ENCODE measurements around the gene SRPK2. TPM values are rescaled to one million over a fixed set of nuclear protein-coding genes. Genes with fewer than 3 reads are reported as not detected.

The SRPK2 gene
- total RNA-seq, 4 donors from 2014 or later = 41.0 to 87.1 (median 67.1) TPM

- TF ChIP-seq POLR2A (IDR thresholded peaks at IDR 0.05) (no peak), CTCF (IDR thresholded peaks at IDR 0.05) (no peak)
- no peak overlapping the region for H3K4me3 ChIP-seq (ENCODE audit: low read depth, poor library complexity, severe bottlenecking)
- DNase-seq (ENCODE audit: low spot score in 2 of 2) = no peak
- intact Hi-C loops (cut with DNase I; ENCODE audit: low total_unique reads) = no loop called here
- 92 to 97% methylated on average over 18 of the region's 18 CpGs for WGBS, 2 donors
These were observed 13.7 kb upstream of the SRPK2 start for GRCh38 chr7:105402221-105403095.

GRCh38 chr7:105399043-105399725 lies 10.5 kb upstream of the SRPK2 start:
- TF ChIP-seq POLR2A (IDR thresholded peaks at IDR 0.05) = no peak
- no peak for TF ChIP-seq CTCF (IDR thresholded peaks at IDR 0.05)
- H3K4me3 ChIP-seq (ENCODE audit: low read depth, poor library complexity, severe bottlenecking) = no peak overlapping the region
- 79 to 98% methylated on average over 3 of the region's 3 CpGs for WGBS, 2 donors
- intact Hi-C loops (cut with DNase I; ENCODE audit: low total_unique reads) = no loop called here
- DNase-seq (ENCODE audit: low spot score in 2 of 2) = no peak

- no peak for DNase-seq (ENCODE audit: low spot score in 2 of 2)
- WGBS, 2 donors = 88 to 93% methylated on average over 3 of the region's 3 CpGs
- no peak overlapping the region for H3K4me3 ChIP-seq (ENCODE audit: low read depth, poor library complexity, severe bottlenecking)
- intact Hi-C loops (cut with DNase I; ENCODE audit: low total_unique reads) = no loop called here
- TF ChIP-seq POLR2A (IDR thresholded peaks at IDR 0.05) = no peak
- TF ChIP-seq CTCF (IDR thresholded peaks at IDR 0.05) = no peak
These were observed 7.8 kb upstream of the SRPK2 start for GRCh38 chr7:105396566-105396965.

- no peak overlapping the region for H3K4me3 ChIP-seq (ENCODE audit: low read depth, poor library complexity, severe bottlenecking)
- WGBS, 2 donors = 89 to 92% methylated on average over 5 of the region's 5 CpGs
- intact Hi-C loops (cut with DNase I; ENCODE audit: low total_unique reads) = no loop called here
These were observed 2.7 kb upstream of the SRPK2 start for GRCh38 chr7:105391429-105391828.

GRCh38 chr7:105389889-105390288 lies 1.2 kb upstream of the SRPK2 start:
- intact Hi-C loops (cut with DNase I; ENCODE audit: low total_unique reads) = no loop called here
- 84 to 94% methylated on average over 1 of the region's 1 CpG for WGBS, 2 donors
- TF ChIP-seq POLR2A (IDR thresholded peaks at IDR 0.05) = no peak
- TF ChIP-seq CTCF (IDR thresholded peaks at IDR 0.05) = no peak
- no peak for DNase-seq (ENCODE audit: low spot score in 2 of 2)
- H3K4me3 ChIP-seq (ENCODE audit: low read depth, poor library complexity, severe bottlenecking) = no peak overlapping the region

More at GRCh38 chr7:105391429-105391828, 2.7 kb upstream of the SRPK2 start:
- DNase-seq (ENCODE audit: low spot score in 2 of 2) = no peak
- no peak for TF ChIP-seq CTCF (IDR thresholded peaks at IDR 0.05)
- no peak for TF ChIP-seq POLR2A (IDR thresholded peaks at IDR 0.05)
